Vagina (tissue), 2 donors: Measurements from ENCODE around the gene PXDN. TPM values are rescaled to one million over a fixed set of nuclear protein-coding genes. Genes with fewer than 3 reads are reported as not detected.

ENCODE experiments used
- DNase-seq, 2 donors: peaks; one replicate each; pipeline ENCODE4 v3.0.0-alpha.2; 2017; ENCODE audit errors: extremely low spot score in 2 of 2
- H3K27ac ChIP-seq: fragments of 200-600 bp; sonication (generic); one replicate; pipeline ENCODE4 v1.5.1; 2019
- H3K27me3 ChIP-seq: fragments of 200-600 bp; sonication (generic); one replicate; pipeline ENCODE4 v1.5.1; 2019
- H3K36me3 ChIP-seq, 2 donors: fragments of 200-600 bp; sonication (generic); one replicate each; pipeline ENCODE4 v1.5.1; 2017 to 2019
- H3K4me1 ChIP-seq: fragments of 200-600 bp; sonication (generic); one replicate; pipeline ENCODE4 v1.5.1; 2019
- H3K4me3 ChIP-seq, 2 donors: fragments of 200-600 bp; sonication (generic); 1 replicate in 1 of 2; 2 replicates in 1 of 2; pipeline ENCODE4 v1.5.1; 2016 to 2019
- H3K9me3 ChIP-seq: fragments of 200-600 bp; sonication (generic); one replicate; pipeline ENCODE4 v1.5.1; 2019
- CTCF ChIP-seq, 3 experiments: fragments of 450-650 bp in 2 of 3; fragments of 200-600 bp in 1 of 3; sonication (generic) in 1 of 3; IDR thresholded peaks; one replicate each; pipeline ENCODE4 v1.5.1; 2017 to 2019; ENCODE audit warnings: antibody characterized with exemption in 3 of 3, mild to moderate bottlenecking in 2 of 3, moderate library complexity in 2 of 3
- POLR2A ChIP-seq, 2 donors: fragments of 450-650 bp; IDR thresholded peaks; one replicate each; pipeline ENCODE4 v1.6.1; 2017; ENCODE audit warnings: antibody characterized with exemption in 2 of 2, mild to moderate bottlenecking in 2 of 2, moderate library complexity in 2 of 2
- POLR2AphosphoS5 ChIP-seq, 2 donors: sonication (generic); formaldehyde crosslinking; IDR thresholded peaks; one replicate each; pipeline ENCODE4 v1.9.0; 2017; ENCODE audit warnings: antibody characterized with exemption in 2 of 2, mild to moderate bottlenecking in 2 of 2, low read depth in 1 of 2; ENCODE audit not compliant: insufficient read depth in 1 of 2
- intact Hi-C: fragments of 100-400 bp; cut with DNase I; formaldehyde crosslinking; loops from one replicate; pipeline ENCODE4 v1.15.1; 2023
- total RNA-seq: library from RNA; depleted of rRNA; stranded (reverse); fragments of >200 nt; gene quantifications from one replicate; pipeline ENCODE4 v1.2.3, GENCODE V29; 2016

PXDN gene
- total RNA-seq, 1 donor from 2014 or later: 33.6 TPM

GRCh38 chr2:1632002-1632348, 112.3 kb downstream of the PXDN start:
- Histone ChIP-seq H3K4me3 (no peak overlapping the region), H3K27ac (no peak overlapping the region), H3K4me1 (peaks cover 11% of the 10 kb centered on the region), H3K9me3 (no peaks in the 10 kb centered on the region), H3K27me3 (no peaks in the 10 kb centered on the region), H3K36me3 (peaks cover 0 to 30% of the 10 kb centered on the region in 2 donors)
- TF ChIP-seq POLR2AphosphoS5 (IDR thresholded peaks at IDR 0.05; ENCODE audit: insufficient read depth in 1 of 2, low read depth in 1 of 2) (no peak), CTCF (IDR thresholded peaks at IDR 0.05) (no peak), POLR2A (IDR thresholded peaks at IDR 0.05) (no peak)
- intact Hi-C loops: no loop called here
- DNase-seq: no peak

GRCh38 chr2:1631292-1632001, 112.9 kb downstream of the PXDN start:
- H3K27me3 ChIP-seq: no peaks in the 10 kb centered on the region
- H3K9me3 ChIP-seq: no peaks in the 10 kb centered on the region
- H3K4me1 ChIP-seq: peaks cover 11% of the 10 kb centered on the region
- no peak for TF ChIP-seq CTCF (IDR thresholded peaks at IDR 0.05)
- no peak overlapping the region for H3K27ac ChIP-seq
- no peak for DNase-seq
- intact Hi-C loops: no loop called here
- no peak overlapping the region for H3K4me3 ChIP-seq
- peaks cover 0 to 30% of the 10 kb centered on the region in 2 donors for H3K36me3 ChIP-seq

- no peak for TF ChIP-seq POLR2A (IDR thresholded peaks at IDR 0.05)
- no peak for TF ChIP-seq CTCF (IDR thresholded peaks at IDR 0.05)
- TF ChIP-seq POLR2AphosphoS5 (IDR thresholded peaks at IDR 0.05; ENCODE audit: insufficient read depth in 1 of 2, low read depth in 1 of 2): peak in 1 of 2 donors; percentile 46
- peaks cover 0 to 11% of the 10 kb centered on the region in 2 donors for H3K36me3 ChIP-seq
- no peak for DNase-seq
- H3K27me3 ChIP-seq: no peaks in the 10 kb centered on the region
- intact Hi-C loops: no loop called here
- H3K27ac ChIP-seq: peak overlapping the region; percentile 5
- H3K4me1 ChIP-seq: peaks cover 27% of the 10 kb centered on the region
- H3K4me3 ChIP-seq: no peak overlapping the region
- no peaks in the 10 kb centered on the region for H3K9me3 ChIP-seq
These were observed 115.4 kb downstream of the PXDN start for GRCh38 chr2:1628893-1629292.

GRCh38 chr2:1627628-1628381, 116.5 kb downstream of the PXDN start:
- H3K27me3 ChIP-seq: no peaks in the 10 kb centered on the region
- H3K9me3 ChIP-seq: no peaks in the 10 kb centered on the region
- H3K4me1 ChIP-seq: peaks cover 27% of the 10 kb centered on the region
- no peak for DNase-seq
- peaks cover 0 to 5% of the 10 kb centered on the region in 2 donors for H3K36me3 ChIP-seq
- intact Hi-C loops: no loop called here
- TF ChIP-seq CTCF (IDR thresholded peaks at IDR 0.05) (no peak), POLR2AphosphoS5 (IDR thresholded peaks at IDR 0.05; ENCODE audit: insufficient read depth in 1 of 2, low read depth in 1 of 2) (no peak), POLR2A (IDR thresholded peaks at IDR 0.05) (no peak)
- H3K4me3 ChIP-seq: no peak overlapping the region
- no peak overlapping the region for H3K27ac ChIP-seq

GRCh38 chr2:1626271-1626681, 118.0 kb downstream of the PXDN start:
- H3K4me3 ChIP-seq: no peak overlapping the region
- DNase-seq: no peak

More at GRCh38 chr2:1626271-1626681, 118.0 kb downstream of the PXDN start:
- H3K36me3 ChIP-seq: no peaks in the 10 kb centered on the region
- intact Hi-C loops: no loop called here
- peaks cover 27% of the 10 kb centered on the region for H3K4me1 ChIP-seq
- TF ChIP-seq POLR2A (IDR thresholded peaks at IDR 0.05): no peak
- no peak for TF ChIP-seq POLR2AphosphoS5 (IDR thresholded peaks at IDR 0.05; ENCODE audit: insufficient read depth in 1 of 2, low read depth in 1 of 2)
- TF ChIP-seq CTCF (IDR thresholded peaks at IDR 0.05): no peak
- no peaks in the 10 kb centered on the region for H3K9me3 ChIP-seq
- no peaks in the 10 kb centered on the region for H3K27me3 ChIP-seq
- H3K27ac ChIP-seq: no peak overlapping the region
